GM23248 (cell line): ENCODE results near the gene SLC35F3. TPM values are rescaled to one million over a fixed set of nuclear protein-coding genes. Genes with fewer than 3 reads are reported as not detected.

Experiments used
- DNase-seq: peaks from one replicate; pipeline ENCODE4 v3.0.0-alpha.2; 2015
- H2AFZ ChIP-seq: fragments of 200-600 bp; sonication (generic); 2 replicates; pipeline ENCODE4 v1.6.1; 2016; ENCODE audit warnings: antibody characterized with exemption
- H3F3A ChIP-seq: fragments of 200-600 bp; sonication (generic); 2 replicates; pipeline ENCODE4 v1.6.1; 2016; ENCODE audit warnings: mild to moderate bottlenecking, antibody characterized with exemption, mixed run types; ENCODE audit not compliant: insufficient read depth
- H3K27ac ChIP-seq: fragments of 200-600 bp; sonication (generic); 2 replicates; pipeline ENCODE4 v1.5.1; 2016; ENCODE audit warnings: mild to moderate bottlenecking
- H3K27me3 ChIP-seq: fragments of 200-600 bp; sonication (generic); replicated peaks from 2 replicates; pipeline ENCODE4 v1.6.1; 2016; ENCODE audit warnings: mild to moderate bottlenecking; ENCODE audit not compliant: insufficient read depth
- H3K36me3 ChIP-seq: fragments of 200-600 bp; sonication (generic); 2 replicates; pipeline ENCODE4 v1.6.1; 2016; ENCODE audit warnings: low read depth, mild to moderate bottlenecking
- H3K4me1 ChIP-seq: fragments of 200-600 bp; sonication (generic); 2 replicates; pipeline ENCODE4 v1.6.1; 2016; ENCODE audit warnings: mild to moderate bottlenecking; ENCODE audit not compliant: insufficient read depth
- H3K4me2 ChIP-seq: fragments of 200-600 bp; sonication (generic); one replicate; pipeline ENCODE4 v1.6.1; 2016; ENCODE audit warnings: mild to moderate bottlenecking; ENCODE audit not compliant: unreplicated experiment
- H3K4me3 ChIP-seq: fragments of 200-600 bp; sonication (generic); 2 replicates; pipeline ENCODE4 v1.5.1; 2016; ENCODE audit warnings: mild to moderate bottlenecking
- H3K79me2 ChIP-seq: fragments of 200-600 bp; sonication (generic); 2 replicates; pipeline ENCODE4 v1.6.1; 2016; ENCODE audit warnings: mild to moderate bottlenecking; ENCODE audit not compliant: insufficient read depth
- H3K9ac ChIP-seq: fragments of 200-600 bp; sonication (generic); 2 replicates; pipeline ENCODE4 v1.6.1; 2016; ENCODE audit warnings: mild to moderate bottlenecking
- H3K9me2 ChIP-seq: fragments of 200-600 bp; sonication (generic); 2 replicates; pipeline ENCODE4 v1.6.1; 2016; ENCODE audit warnings: mixed run types, mild to moderate bottlenecking, moderate library complexity; ENCODE audit not compliant: insufficient read depth
- H3K9me3 ChIP-seq: fragments of 200-600 bp; sonication (generic); one replicate; pipeline ENCODE4 v1.6.1; 2017; ENCODE audit warnings: low read depth
- H4K20me1 ChIP-seq: fragments of 200-600 bp; sonication (generic); 2 replicates; pipeline ENCODE4 v1.6.0; 2016; ENCODE audit not compliant: insufficient read depth
- EZH2 ChIP-seq: fragments of 200-600 bp; sonication (generic); IDR thresholded peaks from 2 replicates; pipeline ENCODE4 v1.6.1; 2018; ENCODE audit warnings: antibody characterized with exemption, mild to moderate bottlenecking; ENCODE audit not compliant: insufficient read depth, poor library complexity, severe bottlenecking
- EZH2phosphoT487 ChIP-seq: fragments of 200-600 bp; sonication (generic); IDR thresholded peaks from 2 replicates; pipeline ENCODE4 v1.6.1; 2018; ENCODE audit warnings: antibody characterized with exemption, moderate library complexity, mild to moderate bottlenecking, low read depth; ENCODE audit not compliant: insufficient read depth
- WGBS, 2 experiments: methylation state at CpG; one replicate each; pipeline ENCODE4 v1.1.6; 2015 to 2017; ENCODE audit warnings: low lambda C conversion rate in 2 of 2, low coverage in 1 of 2; ENCODE audit errors: missing lambda C conversion rate in 2 of 2; 5-methylcytosine and 5-hydroxymethylcytosine counted together
- in situ Hi-C: fragments of 300-500 bp; cut with MboI; formaldehyde crosslinking; loops from 2 replicates; pipeline ENCODE4 v1.15.0; 2020
- polyA plus RNA-seq: library from polyadenylated mRNA; unstranded; fragments of >200 nt; fragmentation: Nextera tagmentation; extraction: Ambion mirVana; gene quantifications from 2 replicates; pipeline ENCODE4 v1.2.1, GENCODE V29; 2016
- total RNA-seq: library from RNA; depleted of rRNA; stranded (reverse); fragments of >200 nt; shearing (Covaris generic); gene quantifications from 2 replicates; pipeline ENCODE4 v1.2.3, GENCODE V29; 2014; rRNA removed

The SLC35F3 gene
- total RNA-seq: 1.3 and 1.4 TPM in 2 replicates
- polyA plus RNA-seq: 0.37 and 0.43 TPM in 2 replicates

- H3K36me3 ChIP-seq: no peaks in the 10 kb centered on the region
- H3K9me3 ChIP-seq: no peaks in the 10 kb centered on the region
- no peaks in the 10 kb centered on the region for H3K79me2 ChIP-seq
- H2AFZ ChIP-seq: no peak within 1 kb of the TSS
- no peak within 1 kb of the TSS for H3K9ac ChIP-seq
- no peak within 1 kb of the TSS for H3K27ac ChIP-seq
- no peak for TF ChIP-seq EZH2
- TF ChIP-seq EZH2phosphoT487: no peak
- H4K20me1 ChIP-seq: no peaks in the 10 kb centered on the region
- no peaks in the 10 kb centered on the region for H3K4me1 ChIP-seq
- no peak within 1 kb of the TSS for H3K4me2 ChIP-seq
- H3K9me2 ChIP-seq: no peaks in the 10 kb centered on the region
- H3F3A ChIP-seq: no peaks in the 10 kb centered on the region
- H3K27me3 ChIP-seq: peaks cover 31% of the 10 kb centered on the region
- in situ Hi-C loops: no loop called here
- DNase-seq: peak; percentile 6
- H3K4me3 ChIP-seq: no peak within 1 kb of the TSS
- 6 to 7% methylated on average over 49 to 70 of the region's 101 CpGs for WGBS, 2 experiments
Observed at GRCh38 chr1:233904633-233905415, at the start of gene SLC35F3. SLC35F3 (plus strand) TSS chr1:233904676.

DNA sequence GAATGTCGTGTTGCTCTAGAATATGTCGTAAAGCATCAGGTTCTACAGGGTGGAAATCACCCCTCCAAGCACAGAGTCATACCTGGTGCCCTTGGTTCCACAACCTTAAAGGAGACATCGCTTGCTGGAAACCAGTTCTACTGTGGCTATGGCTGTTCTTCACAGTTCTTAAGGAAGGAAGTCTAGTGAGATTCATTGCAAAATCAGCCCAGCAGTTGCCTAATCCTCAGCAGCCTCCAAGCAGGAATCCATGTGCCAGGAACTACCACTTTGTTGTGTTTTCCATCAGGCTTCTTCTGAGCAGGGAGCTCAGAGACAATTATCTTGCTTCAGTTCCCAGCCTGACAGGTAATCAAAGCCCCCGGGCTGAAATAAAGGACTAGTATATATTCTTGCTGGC, 45.0 kb upstream of the SLC35F3 start:
- in situ Hi-C loops: no loop called here
- no peak overlapping the region for H3K4me2 ChIP-seq
- TF ChIP-seq EZH2 (no peak), EZH2phosphoT487 (no peak)
- H2AFZ ChIP-seq: no peak overlapping the region
- no peaks in the 10 kb centered on the region for H3K9me2 ChIP-seq
- H3K36me3 ChIP-seq: no peaks in the 10 kb centered on the region
- no peaks in the 10 kb centered on the region for H3K79me2 ChIP-seq
- H3K4me3 ChIP-seq: no peak overlapping the region
- H4K20me1 ChIP-seq: no peaks in the 10 kb centered on the region
- DNase-seq: no peak
- no peak overlapping the region for H3K9ac ChIP-seq
- no peaks in the 10 kb centered on the region for H3K4me1 ChIP-seq
- no peak overlapping the region for H3K27ac ChIP-seq
- H3K9me3 ChIP-seq: no peaks in the 10 kb centered on the region
- H3F3A ChIP-seq: no peaks in the 10 kb centered on the region
- 19 to 23% methylated on average over 4 of the region's 4 CpGs for WGBS, 2 experiments
- H3K27me3 ChIP-seq: no peaks in the 10 kb centered on the region

GRCh38 chr1:233863901-233864545, 40.5 kb upstream of the SLC35F3 start:
- H4K20me1 ChIP-seq: no peaks in the 10 kb centered on the region
- DNase-seq: no peak
- no peak overlapping the region for H3K4me2 ChIP-seq
- TF ChIP-seq EZH2phosphoT487 (no peak), EZH2 (no peak)
- no peak overlapping the region for H2AFZ ChIP-seq
- no peaks in the 10 kb centered on the region for H3K9me3 ChIP-seq
- no peaks in the 10 kb centered on the region for H3F3A ChIP-seq
- no peaks in the 10 kb centered on the region for H3K27me3 ChIP-seq
- H3K9ac ChIP-seq: no peak overlapping the region
- H3K9me2 ChIP-seq: no peaks in the 10 kb centered on the region
- no peaks in the 10 kb centered on the region for H3K4me1 ChIP-seq
- no peak overlapping the region for H3K4me3 ChIP-seq
- in situ Hi-C loops: no loop called here
- no peaks in the 10 kb centered on the region for H3K36me3 ChIP-seq
- no peaks in the 10 kb centered on the region for H3K79me2 ChIP-seq
- no peak overlapping the region for H3K27ac ChIP-seq
- WGBS, 2 experiments: 7 to 8% methylated on average over 3 of the region's 3 CpGs

DNA sequence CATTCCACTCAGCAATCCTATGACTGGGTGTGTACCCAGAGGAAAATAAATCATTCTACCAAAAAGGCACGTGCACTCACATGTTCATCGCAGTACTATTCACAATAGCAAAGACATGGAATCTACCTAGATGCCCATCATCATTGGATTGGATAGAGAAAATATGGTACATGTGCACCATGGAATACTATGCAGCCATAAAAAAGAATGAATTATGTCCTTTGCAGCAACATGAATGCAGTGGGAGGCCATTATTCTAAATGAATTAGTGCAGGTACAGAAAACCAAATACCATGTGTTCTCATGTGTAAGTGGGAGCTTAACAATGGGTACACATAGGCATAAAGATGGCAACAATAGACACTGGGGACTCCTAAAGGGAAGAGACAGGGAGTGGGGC, 39.9 kb upstream of the SLC35F3 start:
- Histone ChIP-seq H4K20me1 (no peaks in the 10 kb centered on the region), H3K27ac (no peak overlapping the region), H3K9ac (no peak overlapping the region), H2AFZ (no peak overlapping the region), H3K36me3 (no peaks in the 10 kb centered on the region), H3K4me1 (no peaks in the 10 kb centered on the region), H3K9me3 (no peaks in the 10 kb centered on the region), H3K9me2 (no peaks in the 10 kb centered on the region), H3K27me3 (no peaks in the 10 kb centered on the region), H3K79me2 (no peaks in the 10 kb centered on the region), H3K4me2 (no peak overlapping the region), H3K4me3 (no peak overlapping the region), H3F3A (no peaks in the 10 kb centered on the region)
- TF ChIP-seq EZH2phosphoT487 (no peak), EZH2 (no peak)
- in situ Hi-C loops: no loop called here
- no peak for DNase-seq
- WGBS, 2 experiments: 28 to 45% methylated on average over 2 of the region's 2 CpGs
